ENCODE data around the gene LHFPL2. TPM values are rescaled to one million over a fixed set of nuclear protein-coding genes. Genes with fewer than 3 reads are reported as not detected.

Gene LHFPL2
- total RNA-seq, 2 experiments from 2014 or later: 0.19 to 0.25 TPM

GRCh38 chr5:78523314-78524193 is 125.0 kb downstream of the LHFPL2 start:
- Mint-ChIP-seq H3K4me1 (ENCODE audit: low read depth) (no peaks in the 10 kb centered on the region), H3K4me3 (no peak overlapping the region), H3K27ac (no peak overlapping the region), H3K9me3 (no peaks in the 10 kb centered on the region), H3K27me3 (peaks cover 40% of the 10 kb centered on the region), H3K36me3 (ENCODE audit: low read depth) (no peaks in the 10 kb centered on the region)
- no peak for DNase-seq
- ChIA-PET POLR2A (no interaction called here), CTCF (interaction anchor here (0.7 kb wide), 1 partner anchor 951 kb away, joined by 4 read pairs; no protein-coding TSS in a partner anchor)
- ATAC-seq (ENCODE audit: poor library complexity): no peak
- Histone ChIP-seq H3K9me3 (ENCODE audit: control insufficient read depth in 1 of 2, insufficient read depth in 1 of 2, low read length in 2 of 2) (no peaks in the 10 kb centered on the region), H3K36me3 (ENCODE audit: insufficient read depth, low read length) (no peaks in the 10 kb centered on the region), H3K4me3 (ENCODE audit: low read length) (no peak overlapping the region), H3K27ac (ENCODE audit: low read depth in 1 of 2, low read length in 2 of 2) (no peak overlapping the region), H3K4me1 (ENCODE audit: insufficient read depth, low read length) (no peaks in the 10 kb centered on the region), H3K27me3 (ENCODE audit: control insufficient read depth in 1 of 2, insufficient read depth in 2 of 2, low read length in 2 of 2) (peaks cover 5 to 7% of the 10 kb centered on the region in 2 experiments)
- TF ChIP-seq CTCF (IDR thresholded peaks at IDR 0.05): no peak
- intact Hi-C loops (cut with DNase I, micrococcal nuclease): no loop called here

GRCh38 chr5:78522476-78523260 is 125.9 kb downstream of the LHFPL2 start:
- Mint-ChIP-seq H3K27ac (no peak overlapping the region), H3K36me3 (ENCODE audit: low read depth) (no peaks in the 10 kb centered on the region), H3K4me3 (no peak overlapping the region), H3K9me3 (no peaks in the 10 kb centered on the region), H3K4me1 (ENCODE audit: low read depth) (no peaks in the 10 kb centered on the region), H3K27me3 (peaks cover 49% of the 10 kb centered on the region)
- Histone ChIP-seq H3K4me3 (ENCODE audit: low read length) (no peak overlapping the region), H3K9me3 (ENCODE audit: control insufficient read depth in 1 of 2, insufficient read depth in 1 of 2, low read length in 2 of 2) (no peaks in the 10 kb centered on the region), H3K4me1 (ENCODE audit: insufficient read depth, low read length) (no peaks in the 10 kb centered on the region), H3K27ac (ENCODE audit: low read depth in 1 of 2, low read length in 2 of 2) (no peak overlapping the region), H3K36me3 (ENCODE audit: insufficient read depth, low read length) (no peaks in the 10 kb centered on the region), H3K27me3 (ENCODE audit: control insufficient read depth in 1 of 2, insufficient read depth in 2 of 2, low read length in 2 of 2) (peaks cover 5 to 10% of the 10 kb centered on the region in 2 experiments)
- no peak for TF ChIP-seq CTCF (IDR thresholded peaks at IDR 0.05)
- intact Hi-C loops (cut with DNase I, micrococcal nuclease): no loop called here
- no peak for DNase-seq
- CTCF ChIA-PET: no interaction called here
- no peak for ATAC-seq (ENCODE audit: poor library complexity)
- POLR2A ChIA-PET: no interaction called here

GRCh38 chr5:78521455-78521854 is 127.1 kb downstream of the LHFPL2 start:
- Mint-ChIP-seq H3K4me1 (ENCODE audit: low read depth) (no peaks in the 10 kb centered on the region), H3K27ac (no peak overlapping the region), H3K36me3 (ENCODE audit: low read depth) (no peaks in the 10 kb centered on the region), H3K27me3 (peaks cover 58% of the 10 kb centered on the region), H3K9me3 (no peaks in the 10 kb centered on the region), H3K4me3 (no peak overlapping the region)
- H3K27ac ChIP-seq (ENCODE audit: low read depth in 1 of 2, low read length in 2 of 2): no peak overlapping the region
- intact Hi-C loops (cut with DNase I, micrococcal nuclease): no loop called here
- POLR2A ChIA-PET: no interaction called here
- peaks cover 5 to 11% of the 10 kb centered on the region in 2 experiments for H3K27me3 ChIP-seq (ENCODE audit: control insufficient read depth in 1 of 2, insufficient read depth in 2 of 2, low read length in 2 of 2)
- ATAC-seq (ENCODE audit: poor library complexity) (no peak), DNase-seq (no peak)
- H3K4me3 ChIP-seq (ENCODE audit: low read length): no peak overlapping the region
- no peaks in the 10 kb centered on the region for H3K36me3 ChIP-seq (ENCODE audit: insufficient read depth, low read length)
- no peaks in the 10 kb centered on the region for H3K4me1 ChIP-seq (ENCODE audit: insufficient read depth, low read length)
- TF ChIP-seq CTCF (IDR thresholded peaks at IDR 0.05): no peak
- H3K9me3 ChIP-seq (ENCODE audit: control insufficient read depth in 1 of 2, insufficient read depth in 1 of 2, low read length in 2 of 2): no peaks in the 10 kb centered on the region
- CTCF ChIA-PET: no interaction called here
